H1 (cell line): ENCODE data around the gene TPRN. TPM values are rescaled to one million over a fixed set of nuclear protein-coding genes. Genes with fewer than 3 reads are reported as not detected.

Experiments
- CHD2 ChIP-seq: IDR thresholded peaks from 2 replicates; pipeline ENCODE4 v1.6.1; 2012; ENCODE audit warnings: low read length, improper control_type of control experiment
- NANOG ChIP-seq: IDR thresholded peaks from 2 replicates; pipeline ENCODE4 v1.6.1; 2011; ENCODE audit warnings: low read length, low read depth, mild to moderate bottlenecking, inconsistent platforms; ENCODE audit not compliant: insufficient read depth, poor library complexity, severe bottlenecking
- RBBP5 ChIP-seq: IDR thresholded peaks from 2 replicates; pipeline ENCODE4 v1.7.1; 2012; ENCODE audit warnings: low read depth, mild to moderate bottlenecking, inconsistent platforms, low read length, moderate library complexity, borderline replicate concordance
- SIN3A ChIP-seq, 2 experiments: IDR thresholded peaks in 1 of 2; conservative IDR thresholded peaks in 1 of 2; 2 replicates each; pipeline ENCODE4 v1.6.1; 2011 to 2012; ENCODE audit warnings: low read length in 2 of 2, improper control_type of control experiment in 1 of 2, low read depth in 1 of 2, mild to moderate bottlenecking in 1 of 2
- SP4 ChIP-seq: IDR thresholded peaks from 2 replicates; pipeline ENCODE4 v1.6.1; 2012; ENCODE audit warnings: low read length, inconsistent platforms
- USF2 ChIP-seq: IDR thresholded peaks from 2 replicates; pipeline ENCODE4 v1.6.1; 2011; ENCODE audit warnings: low read length, improper control_type of control experiment
- polyA plus RNA-seq, 7 experiments: library from polyadenylated mRNA; depleted of rRNA in 3 of 7; stranded (reverse) in 5 of 7; unstranded in 2 of 7; fragments of >200 nt in 5 of 7; fragments of 200-250 nt in 2 of 7; gene quantifications; 1 replicate in 5 of 7; 2 replicates in 1 of 7; 4 replicates in 1 of 7; pipeline versions ENCODE4 v1.2.1 to v1.2.3, GENCODE V29; 2011 to 2013; ENCODE audit warnings: missing spikeins in 2 of 7, mixed read lengths in 2 of 7
- total RNA-seq: library from RNA; stranded (reverse); fragmentation: NEBNext Ultra II Directional; extraction: Animal tissue kit (Norgen Biotek cat#: 25700); gene quantifications from 2 replicates; pipeline ENCODE4 v1.2.1, GENCODE V29; 2021
- TF ChIP-seq, protein P1 (sequence below): IDR thresholded peaks from 2 replicates; pipeline ENCODE4 v1.6.1; 2012; ENCODE audit warnings: inconsistent platforms

Gene TPRN
- total and polyA plus RNA-seq, 2 of the 8 experiments (the other 6 are each of a cell fraction or from before 2014, with no cell fraction given) = 9.7 to 23.2 TPM

- TF ChIP-seq, protein P1, sequence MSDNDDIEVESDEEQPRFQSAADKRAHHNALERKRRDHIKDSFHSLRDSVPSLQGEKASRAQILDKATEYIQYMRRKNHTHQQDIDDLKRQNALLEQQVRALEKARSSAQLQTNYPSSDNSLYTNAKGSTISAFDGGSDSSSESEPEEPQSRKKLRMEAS = no peak
- no peak for TF ChIP-seq NANOG
- TF ChIP-seq RBBP5 = no peak
- TF ChIP-seq SP4 = no peak
- TF ChIP-seq SIN3A (conservative IDR thresholded peaks at IDR 0.05 in 1 of 2, IDR thresholded peaks at IDR 0.05 in 1 of 2; ENCODE audit: low read depth in 1 of 2, low read length in 2 of 2) = 0 out of 4 replicates have a peak, but pooled peaks of 1 of the 2 experiments have one; percentile 43
- TF ChIP-seq USF2 = no peak
- no peak for TF ChIP-seq CHD2
Observed at GRCh38 chr9:137217276-137218211, 17.0 kb upstream of the TPRN start (continued).
